DOHH2 (cell line): ENCODE data around the gene PCSK1N.
"Not testable (repeated sequence)": the region's sequence is repeated elsewhere in the genome, so short reads cannot be mapped to it uniquely, and the experiment has no call there.

Source experiments
- H3F3A ChIP-seq: fragments of 200-600 bp; sonication (generic), shearing (Covaris generic); 2 replicates; pipeline ENCODE4 v1.6.0; 2016; ENCODE audit warnings: antibody characterized with exemption, mild to moderate bottlenecking; ENCODE audit not compliant: control insufficient read depth, insufficient read depth
- H3K27ac ChIP-seq: fragments of 200-600 bp; sonication (generic); 2 replicates; pipeline ENCODE4 v1.5.1; 2014; ENCODE audit warnings: low read depth, mild to moderate bottlenecking, low read length, moderate library complexity
- H3K27me3 ChIP-seq: fragments of 200-600 bp; sonication (generic); 2 replicates; pipeline ENCODE4 v1.6.1; 2014; ENCODE audit warnings: mild to moderate bottlenecking, low read length, mixed read lengths; ENCODE audit not compliant: control insufficient read depth
- H3K36me3 ChIP-seq: fragments of 200-600 bp; sonication (generic); 2 replicates; pipeline ENCODE4 v1.6.1; 2014; ENCODE audit warnings: mild to moderate bottlenecking, low read length, moderate library complexity, mixed read lengths; ENCODE audit not compliant: control insufficient read depth
- H3K4me1 ChIP-seq: fragments of 200-600 bp; sonication (generic); 2 replicates; pipeline ENCODE4 v1.6.1; 2014; ENCODE audit warnings: mild to moderate bottlenecking, low read length, mixed read lengths; ENCODE audit not compliant: control insufficient read depth
- H3K4me2 ChIP-seq: fragments of 200-600 bp; sonication (generic); 2 replicates; pipeline ENCODE4 v1.6.0; 2014; ENCODE audit warnings: mild to moderate bottlenecking, low read length, moderate library complexity
- H3K4me3 ChIP-seq: fragments of 200-600 bp; sonication (generic); 2 replicates; pipeline ENCODE4 v1.5.1; 2014; ENCODE audit warnings: mild to moderate bottlenecking, low read length, mixed read lengths
- H3K79me2 ChIP-seq: fragments of 200-600 bp; sonication (generic); 2 replicates; pipeline ENCODE4 v1.6.1; 2014; ENCODE audit warnings: mild to moderate bottlenecking, low read length, mixed read lengths; ENCODE audit not compliant: control insufficient read depth
- H3K9me2 ChIP-seq: fragments of 200-600 bp; sonication (generic); replicated peaks from 2 replicates; pipeline ENCODE4 v1.6.1; 2014; ENCODE audit warnings: mild to moderate bottlenecking, low read length, mixed read lengths; ENCODE audit not compliant: control insufficient read depth
- H3K9me3 ChIP-seq: fragments of 200-600 bp; sonication (generic); 2 replicates; pipeline ENCODE4 v1.6.1; 2014; ENCODE audit warnings: antibody characterized with exemption, low read length, mixed read lengths; ENCODE audit not compliant: control insufficient read depth, insufficient read depth
- H4K20me1 ChIP-seq: fragments of 200-600 bp; sonication (generic); 2 replicates; pipeline ENCODE4 v1.6.0; 2014; ENCODE audit warnings: low read depth, mild to moderate bottlenecking, antibody characterized with exemption, low read length, moderate library complexity; ENCODE audit not compliant: control insufficient read depth, insufficient read depth
- EZH2phosphoT487 ChIP-seq: fragments of 200-600 bp; sonication (generic); IDR thresholded peaks from 2 replicates; pipeline ENCODE4 v1.6.1; 2017; ENCODE audit warnings: borderline replicate concordance, mild to moderate bottlenecking, antibody characterized with exemption, low read length, moderate library complexity, mixed read lengths
- TF ChIP-seq, protein P1 (sequence below): fragments of 200-600 bp; sonication (generic); IDR thresholded peaks from one replicate; pipeline ENCODE4 v1.5.1; 2014; ENCODE audit warnings: antibody characterized with exemption, mild to moderate bottlenecking, low read depth, low read length; ENCODE audit not compliant: poor library complexity, severe bottlenecking

Gene PCSK1N, protein sequence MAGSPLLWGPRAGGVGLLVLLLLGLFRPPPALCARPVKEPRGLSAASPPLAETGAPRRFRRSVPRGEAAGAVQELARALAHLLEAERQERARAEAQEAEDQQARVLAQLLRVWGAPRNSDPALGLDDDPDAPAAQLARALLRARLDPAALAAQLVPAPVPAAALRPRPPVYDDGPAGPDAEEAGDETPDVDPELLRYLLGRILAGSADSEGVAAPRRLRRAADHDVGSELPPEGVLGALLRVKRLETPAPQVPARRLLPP

DNA sequence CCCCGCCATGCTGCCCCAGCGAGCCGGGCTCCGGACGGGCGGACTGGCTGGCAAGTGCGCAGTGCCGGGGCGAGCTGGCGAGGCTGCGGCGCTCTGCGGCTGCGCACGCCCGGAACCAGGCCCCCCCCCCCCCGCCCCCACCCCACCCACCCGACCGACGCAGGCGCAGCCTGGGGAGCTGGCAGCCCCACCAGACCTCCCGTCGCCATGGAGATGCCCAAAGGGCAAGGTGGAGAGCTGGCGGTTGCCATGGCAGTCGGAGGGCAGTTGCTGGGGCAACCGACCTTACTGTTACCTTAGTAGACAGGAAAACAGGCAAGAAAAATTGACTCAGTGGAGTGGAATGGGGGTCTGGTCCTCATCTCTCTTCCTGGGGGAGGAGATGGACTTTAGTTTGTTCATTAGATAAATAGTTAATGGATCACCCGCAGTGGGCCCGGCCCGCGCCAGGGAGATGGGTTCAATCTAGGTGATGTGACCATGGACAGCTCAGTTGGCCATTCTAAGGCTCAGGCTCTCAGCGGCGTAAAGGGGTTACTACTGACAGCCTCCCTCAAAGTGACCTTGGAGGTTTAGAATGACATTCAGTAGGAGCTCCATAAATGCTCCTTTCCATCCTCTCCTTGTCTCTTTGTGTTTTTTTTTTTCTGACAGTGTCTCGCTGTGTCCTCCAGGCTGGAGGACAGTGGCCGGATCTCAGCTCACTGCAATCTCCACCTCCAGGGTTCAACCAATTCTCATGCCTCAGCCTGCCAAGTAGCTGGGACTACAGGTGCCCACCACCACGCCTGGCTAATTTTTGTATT is at the start of gene PCSK1N:
Gene PCSK1N (minus strand): TSS at position 87 of the 806 bp plus-strand sequence. CDS start 78 bp downstream, at position 9.
- Histone ChIP-seq H4K20me1 (no peaks in the 10 kb centered on the region), H3K4me3 (no peak within 1 kb of the TSS)
- TF ChIP-seq EZH2phosphoT487: no peak
- TF ChIP-seq, protein P1, sequence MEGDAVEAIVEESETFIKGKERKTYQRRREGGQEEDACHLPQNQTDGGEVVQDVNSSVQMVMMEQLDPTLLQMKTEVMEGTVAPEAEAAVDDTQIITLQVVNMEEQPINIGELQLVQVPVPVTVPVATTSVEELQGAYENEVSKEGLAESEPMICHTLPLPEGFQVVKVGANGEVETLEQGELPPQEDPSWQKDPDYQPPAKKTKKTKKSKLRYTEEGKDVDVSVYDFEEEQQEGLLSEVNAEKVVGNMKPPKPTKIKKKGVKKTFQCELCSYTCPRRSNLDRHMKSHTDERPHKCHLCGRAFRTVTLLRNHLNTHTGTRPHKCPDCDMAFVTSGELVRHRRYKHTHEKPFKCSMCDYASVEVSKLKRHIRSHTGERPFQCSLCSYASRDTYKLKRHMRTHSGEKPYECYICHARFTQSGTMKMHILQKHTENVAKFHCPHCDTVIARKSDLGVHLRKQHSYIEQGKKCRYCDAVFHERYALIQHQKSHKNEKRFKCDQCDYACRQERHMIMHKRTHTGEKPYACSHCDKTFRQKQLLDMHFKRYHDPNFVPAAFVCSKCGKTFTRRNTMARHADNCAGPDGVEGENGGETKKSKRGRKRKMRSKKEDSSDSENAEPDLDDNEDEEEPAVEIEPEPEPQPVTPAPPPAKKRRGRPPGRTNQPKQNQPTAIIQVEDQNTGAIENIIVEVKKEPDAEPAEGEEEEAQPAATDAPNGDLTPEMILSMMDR: no peak

DNA sequence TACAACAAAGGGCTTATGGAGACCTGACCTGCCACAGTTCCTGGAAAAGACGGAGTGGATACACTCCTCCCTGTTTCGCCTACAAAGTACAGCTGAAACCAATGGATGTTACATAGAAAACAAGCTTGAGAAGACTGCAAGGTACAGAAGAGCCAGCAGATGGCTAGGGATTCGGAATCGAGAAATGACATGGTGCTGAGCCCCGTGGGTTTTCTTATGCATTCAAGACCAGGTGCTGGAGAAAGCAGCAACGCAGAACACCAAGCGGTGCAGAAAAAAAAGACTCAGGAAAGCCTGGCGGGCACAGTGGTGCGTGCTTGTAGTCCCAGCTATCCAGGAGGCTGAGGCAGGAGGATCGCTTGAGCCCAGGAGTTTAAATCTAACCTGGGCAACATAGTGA is 48.3 kb upstream of the PCSK1N start:
- Histone ChIP-seq H3F3A (no peaks in the 10 kb centered on the region), H3K4me2 (no peak overlapping the region), H3K4me3 (no peak overlapping the region), H3K9me2 (no peaks in the 10 kb centered on the region), H4K20me1 (no peaks in the 10 kb centered on the region), H3K9me3 (no peaks in the 10 kb centered on the region), H3K4me1 (no peaks in the 10 kb centered on the region), H3K27ac (no peak overlapping the region), H3K27me3 (no peaks in the 10 kb centered on the region), H3K79me2 (no peaks in the 10 kb centered on the region), H3K36me3 (no peaks in the 10 kb centered on the region)
- no peak for TF ChIP-seq EZH2phosphoT487
- TF ChIP-seq, protein P1: no peak

More for the DNA sequence above, at the start of gene PCSK1N:
- H3K36me3 ChIP-seq: no peaks in the 10 kb centered on the region
- H3K79me2 ChIP-seq: no peaks in the 10 kb centered on the region
- no peaks in the 10 kb centered on the region for H3K9me3 ChIP-seq
- H3K27ac ChIP-seq: no peak within 1 kb of the TSS
- H3K9me2 ChIP-seq: no peaks in the 10 kb centered on the region
- H3F3A ChIP-seq: no peaks in the 10 kb centered on the region
- no peaks in the 10 kb centered on the region for H3K4me1 ChIP-seq
- no peak within 1 kb of the TSS for H3K4me2 ChIP-seq
- peaks cover 4% of the 10 kb centered on the region; the same call in 1 of the 2 replicates for H3K27me3 ChIP-seq

DNA sequence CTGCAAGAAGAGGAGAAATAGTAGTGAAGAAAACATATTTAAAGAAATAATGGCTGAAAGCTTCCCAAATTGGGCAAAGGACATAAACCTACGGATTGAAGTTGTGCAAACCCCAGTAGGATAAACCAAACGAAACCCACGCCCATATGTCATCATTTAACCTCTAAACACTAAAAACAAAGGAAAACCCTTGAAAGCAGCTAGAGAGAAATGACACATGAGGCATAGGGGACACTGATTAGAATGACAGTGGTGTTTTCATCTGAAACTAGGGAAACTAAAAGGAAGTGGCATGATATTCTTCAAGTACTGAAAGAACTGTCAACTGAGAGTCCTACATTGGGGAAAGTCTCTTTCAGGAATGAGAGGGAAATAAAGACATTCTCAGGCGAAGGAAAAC is 41.5 kb upstream of the PCSK1N start:
- not testable (repeated sequence) for H3K27me3 ChIP-seq, H3K4me1 ChIP-seq, H3K9me3 ChIP-seq, H3K27ac ChIP-seq, H4K20me1 ChIP-seq, H3F3A ChIP-seq, H3K4me2 ChIP-seq, H3K4me3 ChIP-seq, H3K36me3 ChIP-seq, H3K9me2 ChIP-seq, H3K79me2 ChIP-seq

DNA sequence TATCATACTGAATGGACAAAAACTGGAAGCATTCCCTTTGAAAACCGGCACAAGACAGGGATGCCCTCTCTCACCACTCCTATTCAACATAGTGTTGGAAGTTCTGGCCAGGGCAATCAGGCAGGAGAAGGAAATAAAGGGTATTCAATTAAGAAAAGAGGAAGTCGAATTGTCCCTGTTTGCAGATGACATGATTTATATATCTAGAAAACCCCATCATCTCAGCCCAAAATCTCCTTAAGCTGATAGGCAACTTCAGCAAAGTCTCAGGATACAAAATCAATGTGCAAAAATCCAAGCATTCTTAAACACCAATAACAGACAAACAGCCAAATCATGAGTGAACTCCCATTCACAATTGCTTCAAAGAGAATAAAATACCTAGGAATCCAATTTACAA is 36.6 kb upstream of the PCSK1N start:
- not testable (repeated sequence) for H3K4me1 ChIP-seq, H3K27ac ChIP-seq, H3K36me3 ChIP-seq, H3K4me2 ChIP-seq, H3K79me2 ChIP-seq, H3K9me2 ChIP-seq, H4K20me1 ChIP-seq, H3F3A ChIP-seq, H3K9me3 ChIP-seq, H3K27me3 ChIP-seq, H3K4me3 ChIP-seq
